WTC11 (cell line): ENCODE data around the gene KPNA4.

Experiments used
- ATF1 ChIP-seq: sonication (generic); formaldehyde crosslinking; IDR thresholded peaks from 2 replicates; pipeline ENCODE4 v1.8.1; 2023; ENCODE audit warnings: mild to moderate bottlenecking, moderate library complexity, missing genetic modification reagents
- CBFB ChIP-seq: sonication (generic); formaldehyde crosslinking; IDR thresholded peaks from 2 replicates; pipeline ENCODE4 v1.8.1; 2022; ENCODE audit warnings: mild to moderate bottlenecking, low read depth, missing genetic modification reagents
- CREM ChIP-seq: sonication (generic); formaldehyde crosslinking; IDR thresholded peaks from 2 replicates; pipeline ENCODE4 v1.8.1; 2022; ENCODE audit warnings: mild to moderate bottlenecking, missing genetic modification reagents, moderate library complexity
- OVOL2 ChIP-seq: fragments of 250-450 bp; sonication (Bioruptor Pico); IDR thresholded peaks from 2 replicates; pipeline ENCODE4 v1.9.0; 2021; ENCODE audit warnings: mild to moderate bottlenecking, borderline replicate concordance
- ZNF263 ChIP-seq: sonication (generic); formaldehyde crosslinking; IDR thresholded peaks from 2 replicates; pipeline ENCODE4 v1.8.1; 2022; ENCODE audit warnings: low read depth, mild to moderate bottlenecking, moderate library complexity, missing genetic modification reagents
- ZNF671 ChIP-seq: fragments of 250-450 bp; sonication (Bioruptor Pico); IDR thresholded peaks from 2 replicates; pipeline ENCODE4 v1.8.0; 2021; ENCODE audit warnings: mild to moderate bottlenecking
- TF ChIP-seq, protein P1 (sequence below): sonication (generic); formaldehyde crosslinking; IDR thresholded peaks from 2 replicates; pipeline ENCODE4 v1.8.0; 2022; ENCODE audit warnings: mild to moderate bottlenecking, missing genetic modification reagents
- TF ChIP-seq, protein P2 (sequence below): fragments of 200-600 bp; IDR thresholded peaks from 2 replicates; pipeline ENCODE4 v1.8.0; 2022; ENCODE audit warnings: antibody characterized with exemption

DNA sequence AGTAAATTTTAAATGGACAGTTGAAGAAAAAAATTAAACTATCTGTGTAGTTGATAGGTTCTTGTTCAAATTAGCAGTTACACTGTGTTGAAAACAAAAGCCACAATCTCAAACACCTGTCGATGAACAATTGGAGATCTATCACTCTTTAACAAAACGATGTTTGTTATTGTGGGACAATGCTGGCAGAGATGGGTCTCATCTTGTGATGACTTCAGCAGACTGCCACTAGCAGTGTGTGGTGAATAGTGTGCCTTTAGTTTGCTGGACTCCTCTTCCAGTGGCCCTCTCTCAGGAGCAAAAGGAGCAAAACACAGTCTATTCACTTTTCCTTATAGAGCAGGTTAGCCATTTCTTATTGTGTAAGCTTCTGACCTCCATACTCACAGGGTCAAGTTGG is 101.0 kb downstream of the KPNA4 start:
- TF ChIP-seq ATF1 (no peak), CBFB (CRISPR knock-in tag) (no peak), ZNF671 (CRISPR knock-in tag) (no peak), ZNF263 (no peak), OVOL2 (CRISPR knock-in tag) (no peak), CREM (no peak)
- TF ChIP-seq, protein P1, sequence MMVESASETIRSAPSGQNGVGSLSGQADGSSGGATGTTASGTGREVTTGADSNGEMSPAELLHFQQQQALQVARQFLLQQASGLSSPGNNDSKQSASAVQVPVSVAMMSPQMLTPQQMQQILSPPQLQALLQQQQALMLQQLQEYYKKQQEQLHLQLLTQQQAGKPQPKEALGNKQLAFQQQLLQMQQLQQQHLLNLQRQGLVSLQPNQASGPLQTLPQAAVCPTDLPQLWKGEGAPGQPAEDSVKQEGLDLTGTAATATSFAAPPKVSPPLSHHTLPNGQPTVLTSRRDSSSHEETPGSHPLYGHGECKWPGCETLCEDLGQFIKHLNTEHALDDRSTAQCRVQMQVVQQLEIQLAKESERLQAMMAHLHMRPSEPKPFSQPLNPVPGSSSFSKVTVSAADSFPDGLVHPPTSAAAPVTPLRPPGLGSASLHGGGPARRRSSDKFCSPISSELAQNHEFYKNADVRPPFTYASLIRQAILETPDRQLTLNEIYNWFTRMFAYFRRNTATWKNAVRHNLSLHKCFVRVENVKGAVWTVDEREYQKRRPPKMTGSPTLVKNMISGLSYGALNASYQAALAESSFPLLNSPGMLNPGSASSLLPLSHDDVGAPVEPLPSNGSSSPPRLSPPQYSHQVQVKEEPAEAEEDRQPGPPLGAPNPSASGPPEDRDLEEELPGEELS (CRISPR knock-in tag) = no peak
- TF ChIP-seq, protein P2, sequence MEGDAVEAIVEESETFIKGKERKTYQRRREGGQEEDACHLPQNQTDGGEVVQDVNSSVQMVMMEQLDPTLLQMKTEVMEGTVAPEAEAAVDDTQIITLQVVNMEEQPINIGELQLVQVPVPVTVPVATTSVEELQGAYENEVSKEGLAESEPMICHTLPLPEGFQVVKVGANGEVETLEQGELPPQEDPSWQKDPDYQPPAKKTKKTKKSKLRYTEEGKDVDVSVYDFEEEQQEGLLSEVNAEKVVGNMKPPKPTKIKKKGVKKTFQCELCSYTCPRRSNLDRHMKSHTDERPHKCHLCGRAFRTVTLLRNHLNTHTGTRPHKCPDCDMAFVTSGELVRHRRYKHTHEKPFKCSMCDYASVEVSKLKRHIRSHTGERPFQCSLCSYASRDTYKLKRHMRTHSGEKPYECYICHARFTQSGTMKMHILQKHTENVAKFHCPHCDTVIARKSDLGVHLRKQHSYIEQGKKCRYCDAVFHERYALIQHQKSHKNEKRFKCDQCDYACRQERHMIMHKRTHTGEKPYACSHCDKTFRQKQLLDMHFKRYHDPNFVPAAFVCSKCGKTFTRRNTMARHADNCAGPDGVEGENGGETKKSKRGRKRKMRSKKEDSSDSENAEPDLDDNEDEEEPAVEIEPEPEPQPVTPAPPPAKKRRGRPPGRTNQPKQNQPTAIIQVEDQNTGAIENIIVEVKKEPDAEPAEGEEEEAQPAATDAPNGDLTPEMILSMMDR = no peak
